Neural progenitor cell (in vitro differentiated cells): Measurements from ENCODE around the gene DHCR24. TPM values are rescaled to one million over a fixed set of nuclear protein-coding genes. Genes with fewer than 3 reads are reported as not detected.

Source experiments
- DNase-seq: peaks from one replicate; pipeline ENCODE4 v3.0.0-alpha.2; 2016; ENCODE audit warnings: low spot score
- H2AFZ ChIP-seq: fragments of 200-600 bp; sonication (generic); replicated peaks from 2 replicates; pipeline ENCODE4 v1.6.1; 2016; ENCODE audit warnings: antibody characterized with exemption
- H3F3A ChIP-seq: fragments of 200-600 bp; sonication (generic); 2 replicates; pipeline ENCODE4 v1.6.1; 2016; ENCODE audit warnings: antibody characterized with exemption, low read depth
- H3K27ac ChIP-seq: fragments of 200-600 bp; sonication (generic); 2 replicates; pipeline ENCODE4 v1.5.1; 2016; ENCODE audit warnings: mild to moderate bottlenecking
- H3K27me3 ChIP-seq: fragments of 200-600 bp; sonication (generic); 2 replicates; pipeline ENCODE4 v1.6.1; 2016; ENCODE audit warnings: mild to moderate bottlenecking, moderate library complexity
- H3K36me3 ChIP-seq: fragments of 200-600 bp; sonication (generic); 2 replicates; pipeline ENCODE4 v1.5.1; 2016
- H3K4me1 ChIP-seq: fragments of 200-600 bp; sonication (generic); 2 replicates; pipeline ENCODE4 v1.6.1; 2016; ENCODE audit warnings: mixed run types
- H3K4me2 ChIP-seq: fragments of 200-600 bp; sonication (generic); 2 replicates; pipeline ENCODE4 v1.6.1; 2016
- H3K4me3 ChIP-seq: fragments of 200-600 bp; sonication (generic); 2 replicates; pipeline ENCODE4 v1.5.1; 2016
- H3K79me2 ChIP-seq: fragments of 200-600 bp; sonication (generic); 2 replicates; pipeline ENCODE4 v1.6.1; 2016; ENCODE audit warnings: low read depth
- H3K9ac ChIP-seq: fragments of 200-600 bp; sonication (generic); 2 replicates; pipeline ENCODE4 v1.6.1; 2016
- H3K9me3 ChIP-seq: fragments of 200-600 bp; sonication (generic); 2 replicates; pipeline ENCODE4 v1.5.1; 2016; ENCODE audit warnings: low read depth
- H4K20me1 ChIP-seq: fragments of 200-600 bp; sonication (generic); 2 replicates; pipeline ENCODE4 v1.6.1; 2016; ENCODE audit warnings: low read depth
- H3K27ac Mint-ChIP-seq: 3 replicates; pipeline ENCODE4 v1.8.0; 2021; ENCODE audit warnings: mixed read lengths
- H3K27me3 Mint-ChIP-seq: 2 replicates; pipeline ENCODE4 v1.8.0; 2022; ENCODE audit warnings: low read depth, mild to moderate bottlenecking, inconsistent platforms, moderate library complexity, mixed read lengths; ENCODE audit not compliant: insufficient read depth
- H3K36me3 Mint-ChIP-seq: 3 replicates; pipeline ENCODE4 v1.8.0; 2021; ENCODE audit warnings: mixed read lengths
- H3K4me1 Mint-ChIP-seq: 3 replicates; pipeline ENCODE4 v1.8.0; 2021; ENCODE audit warnings: mixed read lengths
- H3K4me3 Mint-ChIP-seq: 3 replicates; pipeline ENCODE4 v1.8.0; 2021; ENCODE audit warnings: mild to moderate bottlenecking, moderate library complexity, mixed read lengths
- H3K9me3 Mint-ChIP-seq: 3 replicates; pipeline ENCODE4 v1.8.0; 2020; ENCODE audit warnings: mixed read lengths
- EZH2 ChIP-seq: fragments of 200-600 bp; sonication (generic); IDR thresholded peaks from 2 replicates; pipeline ENCODE4 v1.6.1; 2017; ENCODE audit warnings: antibody characterized with exemption, mild to moderate bottlenecking, moderate library complexity
- EZH2phosphoT487 ChIP-seq: fragments of 200-600 bp; sonication (generic); IDR thresholded peaks from 2 replicates; pipeline ENCODE4 v1.6.1; 2017; ENCODE audit warnings: antibody characterized with exemption
- total RNA-seq: library from RNA; depleted of rRNA; stranded (reverse); fragments of >200 nt; gene quantifications from 2 replicates; pipeline ENCODE4 v1.2.3, GENCODE V29; 2015; ENCODE audit warnings: low replicate concordance
- TF ChIP-seq, protein P1 (sequence below): fragments of 200-600 bp; sonication (generic); IDR thresholded peaks from 2 replicates; pipeline ENCODE4 v1.5.1; 2017; ENCODE audit warnings: antibody characterized with exemption, mild to moderate bottlenecking

Gene DHCR24
- total RNA-seq, 1 donor from 2014 or later: 94.5 TPM

DNA sequence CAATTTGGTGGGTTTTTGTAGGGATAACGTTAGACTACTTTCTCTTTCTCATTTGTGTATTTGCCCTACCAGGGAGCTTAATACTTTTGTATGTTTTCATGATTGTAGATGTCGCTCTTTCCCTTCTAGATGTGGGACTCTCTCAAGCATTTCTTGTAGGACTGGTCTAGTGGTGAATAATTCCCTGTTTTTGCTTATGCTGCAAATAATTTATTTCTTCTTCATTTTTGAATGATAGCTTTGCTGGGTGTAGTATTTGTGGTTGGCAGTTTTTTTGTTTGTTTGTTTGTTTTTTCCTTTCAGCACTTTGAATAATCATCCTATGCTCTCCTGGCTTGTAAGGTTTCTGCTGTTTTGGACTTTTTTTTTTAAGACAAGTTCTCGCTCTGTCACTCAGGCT is 63.3 kb downstream of the DHCR24 start:
- H3F3A ChIP-seq: no peaks in the 10 kb centered on the region
- TF ChIP-seq, protein P1, sequence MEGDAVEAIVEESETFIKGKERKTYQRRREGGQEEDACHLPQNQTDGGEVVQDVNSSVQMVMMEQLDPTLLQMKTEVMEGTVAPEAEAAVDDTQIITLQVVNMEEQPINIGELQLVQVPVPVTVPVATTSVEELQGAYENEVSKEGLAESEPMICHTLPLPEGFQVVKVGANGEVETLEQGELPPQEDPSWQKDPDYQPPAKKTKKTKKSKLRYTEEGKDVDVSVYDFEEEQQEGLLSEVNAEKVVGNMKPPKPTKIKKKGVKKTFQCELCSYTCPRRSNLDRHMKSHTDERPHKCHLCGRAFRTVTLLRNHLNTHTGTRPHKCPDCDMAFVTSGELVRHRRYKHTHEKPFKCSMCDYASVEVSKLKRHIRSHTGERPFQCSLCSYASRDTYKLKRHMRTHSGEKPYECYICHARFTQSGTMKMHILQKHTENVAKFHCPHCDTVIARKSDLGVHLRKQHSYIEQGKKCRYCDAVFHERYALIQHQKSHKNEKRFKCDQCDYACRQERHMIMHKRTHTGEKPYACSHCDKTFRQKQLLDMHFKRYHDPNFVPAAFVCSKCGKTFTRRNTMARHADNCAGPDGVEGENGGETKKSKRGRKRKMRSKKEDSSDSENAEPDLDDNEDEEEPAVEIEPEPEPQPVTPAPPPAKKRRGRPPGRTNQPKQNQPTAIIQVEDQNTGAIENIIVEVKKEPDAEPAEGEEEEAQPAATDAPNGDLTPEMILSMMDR: no peak
- TF ChIP-seq EZH2phosphoT487: no peak
- no peaks in the 10 kb centered on the region for H3K36me3 ChIP-seq
- no peak overlapping the region for H3K27ac Mint-ChIP-seq
- H3K27me3 Mint-ChIP-seq: peaks cover 7% of the 10 kb centered on the region
- H3K4me3 ChIP-seq: no peak overlapping the region
- no peak for DNase-seq
- H3K4me3 Mint-ChIP-seq: no peak overlapping the region
- H3K9me3 Mint-ChIP-seq: peaks cover 30% of the 10 kb centered on the region
- no peaks in the 10 kb centered on the region for H3K4me1 ChIP-seq
- no peak overlapping the region for H3K9ac ChIP-seq
- no peaks in the 10 kb centered on the region for H3K9me3 ChIP-seq
- no peaks in the 10 kb centered on the region for H3K27me3 ChIP-seq
- no peaks in the 10 kb centered on the region for H4K20me1 ChIP-seq
- no peak overlapping the region for H2AFZ ChIP-seq
- no peak overlapping the region for H3K27ac ChIP-seq
- peaks cover 2% of the 10 kb centered on the region for H3K36me3 Mint-ChIP-seq
- H3K4me2 ChIP-seq: no peak overlapping the region
- H3K79me2 ChIP-seq: no peaks in the 10 kb centered on the region
- peaks cover 3% of the 10 kb centered on the region for H3K4me1 Mint-ChIP-seq

DNA sequence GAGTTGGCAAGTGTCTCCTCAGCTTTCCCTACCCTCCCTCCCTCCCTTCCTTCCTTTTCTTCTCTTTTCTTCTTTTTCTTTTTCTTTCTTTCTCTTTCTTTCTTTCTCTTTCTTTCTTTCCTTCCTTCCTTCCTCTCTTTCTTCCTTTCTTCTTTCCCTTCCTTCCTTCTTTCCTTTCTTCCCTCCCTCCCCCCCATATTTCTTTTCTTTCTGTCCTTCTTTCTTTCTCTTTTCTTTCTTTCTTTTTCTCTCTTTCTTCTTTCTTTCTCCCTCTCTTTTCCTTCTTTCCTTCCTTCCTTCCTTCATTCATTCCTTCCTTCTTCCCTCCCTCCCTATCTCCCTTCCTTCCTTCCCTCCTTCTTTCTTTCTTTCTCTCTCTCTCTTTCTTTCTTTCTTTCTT is 67.3 kb downstream of the DHCR24 start:
- H3K4me2 ChIP-seq: no peak overlapping the region
- H2AFZ ChIP-seq: no peak overlapping the region
- peaks cover 21% of the 10 kb centered on the region for H3K9me3 Mint-ChIP-seq
- H3K36me3 ChIP-seq: no peaks in the 10 kb centered on the region
- no peak overlapping the region for H3K27ac Mint-ChIP-seq
- TF ChIP-seq EZH2phosphoT487: no peak
- peaks cover 2% of the 10 kb centered on the region for H3K36me3 Mint-ChIP-seq
- H3K79me2 ChIP-seq: no peaks in the 10 kb centered on the region
- no peak overlapping the region for H3K9ac ChIP-seq
- H3K9me3 ChIP-seq: no peaks in the 10 kb centered on the region
- no peak for DNase-seq
- no peaks in the 10 kb centered on the region for H3F3A ChIP-seq
- no peak overlapping the region for H3K27ac ChIP-seq
- no peak overlapping the region for H3K4me3 ChIP-seq
- H4K20me1 ChIP-seq: no peaks in the 10 kb centered on the region
- H3K4me3 Mint-ChIP-seq: no peak overlapping the region
- peaks cover 7% of the 10 kb centered on the region for H3K27me3 Mint-ChIP-seq
- H3K4me1 Mint-ChIP-seq: peaks cover 4% of the 10 kb centered on the region
- no peaks in the 10 kb centered on the region for H3K4me1 ChIP-seq
- no peaks in the 10 kb centered on the region for H3K27me3 ChIP-seq

DNA sequence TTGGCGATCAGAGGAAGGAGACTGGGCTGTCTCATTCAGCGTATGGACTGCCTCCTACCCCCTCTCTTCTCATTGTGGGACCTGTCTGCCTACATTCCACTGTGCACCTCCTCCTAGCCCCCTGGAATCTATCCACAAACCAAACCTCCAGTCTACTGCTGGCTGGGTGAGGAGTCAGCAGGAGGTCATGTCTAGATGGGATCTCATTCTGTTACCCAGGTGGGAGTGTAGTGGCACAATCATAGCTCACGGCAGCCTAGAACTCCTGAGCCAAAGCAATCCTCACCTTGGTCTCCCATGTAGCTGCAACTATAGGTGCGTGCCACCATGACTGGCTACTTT is 67.8 kb downstream of the DHCR24 start:
- H3K4me3 Mint-ChIP-seq: no peak overlapping the region
- Histone ChIP-seq H3K9me3 (no peaks in the 10 kb centered on the region), H3K4me3 (no peak overlapping the region), H2AFZ (no peak overlapping the region), H3F3A (no peaks in the 10 kb centered on the region), H3K4me1 (peaks cover 1% of the 10 kb centered on the region), H3K79me2 (no peaks in the 10 kb centered on the region), H3K9ac (no peak overlapping the region), H3K27ac (no peak overlapping the region), H3K4me2 (no peak overlapping the region), H3K27me3 (peaks cover 4% of the 10 kb centered on the region), H4K20me1 (no peaks in the 10 kb centered on the region), H3K36me3 (no peaks in the 10 kb centered on the region)
- H3K36me3 Mint-ChIP-seq: peaks cover 2% of the 10 kb centered on the region
- H3K9me3 Mint-ChIP-seq: peaks cover 15% of the 10 kb centered on the region
- no peak for DNase-seq
- TF ChIP-seq EZH2 (no peak), EZH2phosphoT487 (no peak)
- TF ChIP-seq, protein P1: no peak
- H3K27ac Mint-ChIP-seq: peak overlapping the region; percentile 46
- peaks cover 4% of the 10 kb centered on the region for H3K4me1 Mint-ChIP-seq
- peaks cover 7% of the 10 kb centered on the region for H3K27me3 Mint-ChIP-seq

DNA sequence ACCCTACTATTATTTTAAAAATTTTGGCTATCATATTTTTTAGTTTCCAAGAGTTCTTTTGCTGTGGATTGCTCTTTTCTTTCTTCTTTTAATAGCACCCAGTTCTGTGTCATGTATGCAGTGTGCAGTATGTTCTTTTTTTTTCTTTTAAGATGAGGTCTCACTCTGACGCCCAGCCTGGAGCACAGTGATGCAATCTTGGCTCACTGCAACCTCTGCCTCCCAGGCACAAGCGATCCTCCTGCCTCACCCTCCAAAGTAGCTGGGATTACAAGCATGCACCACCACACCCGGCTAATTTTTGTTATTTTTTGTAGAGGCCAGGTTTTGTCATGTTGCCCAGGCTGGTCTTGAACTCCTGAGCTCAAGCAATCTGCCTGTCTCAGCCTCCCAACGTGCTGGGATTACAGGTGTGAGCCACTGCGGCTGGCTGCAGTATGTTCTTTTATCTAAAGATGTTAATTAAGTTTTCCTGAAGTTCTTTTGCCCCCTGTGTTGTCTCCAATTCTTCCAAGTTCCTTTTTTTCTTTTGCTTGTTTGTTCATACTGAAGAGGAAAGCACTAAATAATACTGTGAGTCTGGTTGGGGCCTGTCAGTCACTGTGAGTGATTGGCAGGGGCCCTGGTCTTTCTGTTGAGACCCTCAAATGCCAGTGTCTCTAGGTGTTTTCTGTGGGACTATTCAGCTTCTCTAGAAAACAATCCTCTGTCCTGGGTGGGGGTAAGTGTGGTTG is 68.4 kb downstream of the DHCR24 start:
- peak overlapping the region; percentile 46 for H3K27ac Mint-ChIP-seq
- no peak overlapping the region for H3K4me3 Mint-ChIP-seq
- no peaks in the 10 kb centered on the region for H3K9me3 ChIP-seq
- peaks cover 7% of the 10 kb centered on the region for H3K4me1 ChIP-seq
- no peaks in the 10 kb centered on the region for H3F3A ChIP-seq
- peaks cover 11% of the 10 kb centered on the region for H3K9me3 Mint-ChIP-seq
- no peak overlapping the region for H2AFZ ChIP-seq
- H3K36me3 ChIP-seq: no peaks in the 10 kb centered on the region
- peaks cover 2% of the 10 kb centered on the region for H3K36me3 Mint-ChIP-seq
- TF ChIP-seq EZH2phosphoT487: no peak
- TF ChIP-seq, protein P1: no peak
- TF ChIP-seq EZH2: no peak
- H3K27ac ChIP-seq: no peak overlapping the region
- no peak overlapping the region for H3K4me3 ChIP-seq
- peaks cover 7% of the 10 kb centered on the region for H3K27me3 Mint-ChIP-seq
- DNase-seq: no peak
- H3K9ac ChIP-seq: no peak overlapping the region
- no peak overlapping the region for H3K4me2 ChIP-seq
- peaks cover 9% of the 10 kb centered on the region for H3K4me1 Mint-ChIP-seq
- peaks cover 3% of the 10 kb centered on the region for H4K20me1 ChIP-seq
- peaks cover 5% of the 10 kb centered on the region for H3K27me3 ChIP-seq
- no peaks in the 10 kb centered on the region for H3K79me2 ChIP-seq
